GM19463 (cell line): ENCODE results near the gene ARHGEF17.
A peak's percentile ranks its signal among the peaks of the same experiment; 100 is the strongest.

Experiments used
- ATAC-seq: cut with Tn5 transposase; IDR thresholded peaks from one replicate; pipeline ENCODE4 v1.9.1; 2021; ENCODE audit warnings: mild to moderate bottlenecking, moderate library complexity; ENCODE audit not compliant: unreplicated experiment

The ARHGEF17 gene

DNA sequence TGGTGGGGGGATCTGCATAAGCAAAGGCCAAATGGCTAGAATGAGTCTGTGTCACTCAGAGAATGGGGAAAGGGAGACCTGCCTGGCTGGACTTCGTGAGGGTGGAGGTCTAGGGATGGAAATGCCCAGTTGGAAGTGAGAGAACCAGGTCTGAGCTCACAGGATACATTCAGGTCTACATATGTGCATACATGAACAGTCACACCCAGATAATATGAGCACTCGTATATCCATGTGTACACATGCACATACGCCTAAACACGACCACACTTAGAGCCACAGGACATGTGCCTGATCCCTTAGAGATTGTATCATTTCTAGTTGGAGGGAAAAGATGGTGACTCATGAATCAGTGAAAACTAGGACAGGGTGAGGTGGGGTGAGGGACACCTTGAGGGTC is 47.0 kb downstream of the ARHGEF17 start:
- no peak for ATAC-seq

GRCh38 chr11:73356979-73357860 is 49.1 kb downstream of the ARHGEF17 start:
- no peak for ATAC-seq

DNA sequence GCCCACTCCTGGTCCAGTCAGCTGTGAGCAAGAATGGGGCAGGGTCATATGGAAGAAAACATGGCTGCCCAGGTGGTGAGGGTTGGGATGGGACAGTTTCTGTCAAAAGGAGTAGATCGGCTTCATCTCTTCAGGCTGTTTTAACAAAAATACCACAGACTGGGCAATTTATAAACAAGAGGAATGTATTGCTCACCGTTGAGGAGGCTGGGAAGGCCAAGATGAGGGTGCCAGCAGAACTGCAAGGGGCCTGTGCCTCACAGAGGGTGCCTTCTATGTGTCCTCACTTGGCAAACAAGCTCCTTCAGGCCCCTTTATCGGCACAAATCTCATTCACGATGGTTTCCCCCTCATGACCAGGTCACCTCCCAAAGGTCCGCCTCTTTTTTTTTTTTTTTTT is 50.0 kb downstream of the ARHGEF17 start:
- ATAC-seq, result no peak

DNA sequence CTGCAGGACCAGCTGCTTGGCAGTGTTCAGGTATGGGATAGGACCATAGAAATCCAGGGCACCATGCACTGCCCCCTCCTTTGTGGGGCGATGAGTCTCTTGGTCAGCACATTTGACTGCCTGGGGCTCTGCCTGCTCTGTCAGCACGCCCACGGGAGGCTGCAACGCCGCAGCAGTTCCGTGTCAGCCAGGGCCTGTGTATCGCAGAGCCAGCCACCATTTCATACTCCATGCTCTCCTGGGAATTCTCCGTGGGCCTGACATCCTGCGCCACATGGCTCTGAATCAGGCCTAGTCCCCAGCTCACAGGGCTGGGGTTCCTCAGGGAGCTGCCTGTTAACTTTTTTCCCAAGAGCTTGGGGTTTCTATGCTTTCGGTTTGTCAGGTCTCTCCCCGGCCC is 51.3 kb downstream of the ARHGEF17 start:
- ATAC-seq, result no peak

- ATAC-seq, result no peak
Measured at GRCh38 chr11:73359930-73360742, 52.1 kb downstream of the ARHGEF17 start.

DNA sequence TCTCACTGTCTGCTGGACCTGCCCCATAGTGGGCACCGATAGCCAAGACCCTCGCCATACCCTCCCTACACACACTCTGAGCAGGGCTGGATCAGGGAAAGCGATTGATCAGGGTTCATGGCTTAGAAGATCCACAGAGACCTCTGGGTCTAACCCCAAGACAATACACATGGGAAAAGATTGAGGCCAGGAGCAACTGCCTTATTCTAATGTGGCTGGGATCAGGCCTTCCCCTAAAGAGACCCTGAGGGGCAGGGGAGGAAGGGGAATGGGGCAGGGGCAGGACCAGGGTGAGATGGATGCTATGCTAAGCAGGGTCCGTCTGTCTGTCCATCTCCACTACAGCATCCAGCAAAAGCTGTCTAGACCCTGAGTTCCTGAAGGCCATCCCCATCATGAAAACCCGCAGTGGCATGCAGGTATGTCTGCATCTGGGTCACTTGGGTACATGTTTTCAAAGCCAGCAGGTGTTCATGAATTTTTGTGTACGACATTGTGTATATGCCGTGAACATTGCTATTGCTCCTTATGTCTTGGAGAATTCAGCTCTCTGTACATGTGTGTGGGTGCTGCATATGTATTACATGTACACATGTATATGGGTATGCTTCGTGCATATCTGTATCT is 52.8 kb downstream of the ARHGEF17 start:
- no peak for ATAC-seq

GRCh38 chr11:73361953-73362776 is 54.1 kb downstream of the ARHGEF17 start:
- no peak for ATAC-seq

GRCh38 chr11:73363147-73363546 is 55.1 kb downstream of the ARHGEF17 start:
- ATAC-seq, result no peak

- ATAC-seq, result no peak
Measured at GRCh38 chr11:73365352-73366264, 57.5 kb downstream of the ARHGEF17 start.

- ATAC-seq, result no peak
Measured at GRCh38 chr11:73366265-73366610, 58.2 kb downstream of the ARHGEF17 start.

DNA sequence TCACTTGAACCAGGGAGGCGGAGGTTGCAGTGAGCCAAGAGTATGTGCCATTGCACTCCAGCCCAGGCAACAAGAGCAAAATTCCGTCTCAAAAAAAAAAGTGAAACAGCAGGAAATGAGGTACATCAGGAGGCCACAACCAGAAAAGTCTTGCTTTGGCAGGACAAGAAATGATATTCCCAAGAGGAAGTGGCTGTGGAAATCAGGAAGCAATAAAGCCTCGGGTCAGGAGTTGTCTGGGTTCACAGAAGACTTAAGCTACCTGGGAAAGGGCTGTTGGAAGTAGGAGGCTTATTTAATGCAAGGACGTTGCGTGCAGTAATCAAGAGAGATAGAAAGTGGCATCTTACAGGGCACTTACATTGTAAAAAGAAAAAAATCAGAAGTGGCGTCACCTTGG is 58.9 kb downstream of the ARHGEF17 start:
- no peak for ATAC-seq

- ATAC-seq, result no peak
Measured at GRCh38 chr11:73367482-73368024, 59.5 kb downstream of the ARHGEF17 start.

GRCh38 chr11:73372375-73372993 is 64.4 kb downstream of the ARHGEF17 start:
- no peak for ATAC-seq

DNA sequence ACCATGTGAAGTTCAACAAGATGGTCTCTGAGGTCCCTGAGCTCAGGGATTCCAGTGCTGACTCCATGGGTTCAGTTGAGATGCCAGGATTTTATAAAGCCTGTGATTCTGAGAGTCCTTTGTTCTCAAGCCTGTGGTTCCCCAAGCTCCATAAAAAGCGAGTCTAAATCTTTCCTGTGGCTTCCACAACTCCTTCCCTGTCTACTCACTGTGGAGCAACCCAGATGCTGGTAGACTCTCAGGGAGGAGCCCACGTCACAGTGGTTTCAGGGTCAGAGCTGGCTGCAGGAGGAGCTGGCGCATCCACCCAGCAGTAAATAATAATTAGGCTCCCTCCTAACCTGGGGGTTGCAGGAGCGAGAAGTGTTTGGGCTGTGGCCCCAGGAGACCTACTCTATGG is 66.1 kb downstream of the ARHGEF17 start:
- ATAC-seq, result no peak

DNA sequence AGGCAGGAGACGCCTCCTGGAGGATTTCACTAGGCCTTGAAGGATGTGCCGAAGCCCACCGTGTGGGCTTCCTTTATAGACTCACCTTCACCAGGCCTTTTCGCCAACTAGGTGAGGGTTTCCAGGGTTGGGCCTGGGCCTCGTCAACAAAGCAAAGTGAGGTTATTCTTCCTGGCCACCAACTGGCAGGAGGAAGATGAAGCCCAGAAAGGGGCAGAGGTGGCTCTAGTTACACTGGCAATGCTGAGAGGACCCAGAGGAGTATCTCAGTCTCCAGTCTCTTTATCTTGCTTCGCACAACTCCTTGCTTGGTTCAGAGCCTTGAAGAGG is 67.7 kb downstream of the ARHGEF17 start:
- ATAC-seq, result no peak

DNA sequence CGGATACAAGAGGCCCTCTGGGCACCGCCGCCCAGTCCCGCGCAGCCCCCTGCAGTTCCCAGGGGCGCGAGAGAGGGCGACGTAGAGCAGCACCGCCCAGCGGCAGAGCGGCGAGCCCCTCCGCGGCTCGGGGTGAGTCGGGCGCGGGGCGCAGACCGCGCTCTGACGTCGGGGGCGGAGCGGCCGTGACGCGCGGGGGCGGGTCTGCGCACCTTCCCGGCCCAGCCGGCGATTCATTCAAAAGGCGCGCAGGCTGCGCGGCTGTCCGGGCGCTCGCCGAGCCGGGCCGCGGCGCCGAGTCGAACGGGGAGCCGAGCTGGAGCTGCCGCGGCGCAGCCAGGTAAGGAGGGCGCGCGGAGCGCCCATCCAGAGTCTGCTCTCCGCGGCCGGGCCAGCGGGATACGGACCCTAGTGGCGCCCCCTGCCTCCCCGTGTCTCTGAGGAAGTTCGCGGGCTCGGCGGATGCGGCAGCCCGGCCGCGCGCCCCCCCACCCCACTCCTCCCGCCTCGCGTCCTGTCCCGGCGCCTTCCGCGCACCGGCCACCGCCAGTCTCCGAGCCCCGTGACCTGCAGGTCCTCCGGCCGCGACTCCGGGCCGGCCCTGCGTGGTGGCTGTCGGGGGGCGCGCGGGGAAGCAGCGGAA is 68.2 kb downstream of the ARHGEF17 start, which contains the start of gene RELT:
Gene RELT (plus strand): TSS at position 240 of the 643 bp plus-strand sequence. CDS start 12,738 bp downstream, outside the sequence.
- ATAC-seq, result peak; percentile 80

DNA sequence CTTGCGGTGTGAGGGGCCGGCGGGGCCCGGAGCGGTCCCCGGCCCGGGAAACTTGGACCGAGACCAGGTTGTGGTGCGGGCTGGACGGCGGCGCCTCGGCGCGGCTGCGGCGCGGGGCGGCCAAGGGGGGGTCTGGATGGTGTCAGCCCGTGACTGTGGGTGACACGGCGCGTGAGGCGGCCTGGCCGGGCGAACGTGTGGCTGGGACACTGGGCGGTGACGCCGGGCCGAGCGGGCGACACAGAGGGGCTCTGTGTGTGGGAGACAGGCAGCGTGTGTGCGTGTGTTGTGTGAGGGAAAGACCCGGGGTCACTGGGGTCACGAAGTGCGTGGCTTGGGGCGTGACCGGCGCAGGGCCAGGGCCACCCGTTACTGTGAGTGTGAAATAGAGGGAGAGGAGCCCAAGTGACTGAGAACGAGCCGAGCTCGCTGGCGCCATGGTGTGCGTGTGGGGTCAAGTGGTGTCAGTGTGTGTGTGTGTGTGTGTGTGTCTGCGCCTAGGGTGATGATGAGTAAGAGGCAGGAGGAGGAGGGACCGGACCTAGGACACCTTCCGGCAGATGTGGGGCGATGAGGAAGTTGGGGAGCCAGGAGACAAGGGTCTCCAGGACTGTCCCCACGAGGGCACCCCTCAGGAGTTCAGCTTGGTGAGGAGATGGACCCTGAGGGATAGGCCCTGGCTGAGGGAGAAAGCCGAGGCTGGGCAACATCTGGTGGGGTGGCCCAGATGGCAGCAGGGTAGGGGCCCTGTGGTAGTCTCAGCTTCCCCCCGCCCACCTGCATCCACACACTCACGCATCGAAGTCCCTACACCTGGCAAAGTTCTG is 68.9 kb downstream of the ARHGEF17 start:
- peak; percentile 21 for ATAC-seq
